ENCODE data around the gene NBEAL1. TPM values are rescaled to one million over a fixed set of nuclear protein-coding genes. Genes with fewer than 3 reads are reported as not detected.

NBEAL1 gene
- total and polyA plus RNA-seq, 7 donors = 2.3 to 14.7 (median 8.7) TPM

- H3K27me3 ChIP-seq (ENCODE audit: insufficient read depth in 3 of 3, low read length in 2 of 3) = no peaks in the 10 kb centered on the region
- H3K9me3 ChIP-seq = no peaks in the 10 kb centered on the region
- no peak for TF ChIP-seq CTCF (IDR thresholded peaks at IDR 0.05)
- H3K4me3 ChIP-seq = no peak overlapping the region
- no peaks in the 10 kb centered on the region for H3K4me1 ChIP-seq
- ATAC-seq = no peak
- H3K36me3 ChIP-seq (ENCODE audit: insufficient read depth in 1 of 2, low read depth in 1 of 2) = peaks cover 2 to 95% of the 10 kb centered on the region in 2 donors
- intact Hi-C loops (cut with DNase I) = no loop called here
- H3K27ac ChIP-seq = no peak overlapping the region
- WGBS, 3 donors = 88 to 90% (median 90%) methylated on average over 5 of the region's 5 CpGs
- no peak for DNase-seq
These were observed 180.8 kb downstream of the NBEAL1 start for GRCh38 chr2:203195331-203196036.

GRCh38 chr2:203200866-203201265 is 186.2 kb downstream of the NBEAL1 start:
- peaks cover 0 to 84% of the 10 kb centered on the region in 2 donors for H3K36me3 ChIP-seq (ENCODE audit: insufficient read depth in 1 of 2, low read depth in 1 of 2)
- no peak for ATAC-seq

GRCh38 chr2:203201426-203201825 is 186.8 kb downstream of the NBEAL1 start:
- DNase-seq = no peak
- no peak overlapping the region for H3K4me3 ChIP-seq
- WGBS, 3 donors = 91 to 94% (median 94%) methylated on average over 5 of the region's 5 CpGs
- no peaks in the 10 kb centered on the region for H3K4me1 ChIP-seq
- no peak overlapping the region for H3K27ac ChIP-seq
- no peaks in the 10 kb centered on the region for H3K9me3 ChIP-seq
- intact Hi-C loops (cut with DNase I) = no loop called here
- H3K36me3 ChIP-seq (ENCODE audit: insufficient read depth in 1 of 2, low read depth in 1 of 2) = peaks cover 0 to 82% of the 10 kb centered on the region in 2 donors
- TF ChIP-seq CTCF (IDR thresholded peaks at IDR 0.05) = no peak
- no peak for ATAC-seq
- H3K27me3 ChIP-seq (ENCODE audit: insufficient read depth in 3 of 3, low read length in 2 of 3) = no peaks in the 10 kb centered on the region

More at GRCh38 chr2:203200866-203201265, 186.2 kb downstream of the NBEAL1 start:
- Histone ChIP-seq H3K4me1 (no peaks in the 10 kb centered on the region), H3K27me3 (ENCODE audit: insufficient read depth in 3 of 3, low read length in 2 of 3) (no peaks in the 10 kb centered on the region), H3K4me3 (no peak overlapping the region), H3K9me3 (no peaks in the 10 kb centered on the region), H3K27ac (no peak overlapping the region)
- no peak for DNase-seq
- intact Hi-C loops (cut with DNase I) = no loop called here
- no peak for TF ChIP-seq CTCF (IDR thresholded peaks at IDR 0.05)

GRCh38 chr2:203209538-203209937 is 194.9 kb downstream of the NBEAL1 start:
- Histone ChIP-seq H3K27me3 (ENCODE audit: insufficient read depth in 3 of 3, low read length in 2 of 3) (no peaks in the 10 kb centered on the region), H3K4me1 (no peaks in the 10 kb centered on the region), H3K36me3 (ENCODE audit: insufficient read depth in 1 of 2, low read depth in 1 of 2) (peaks cover 3 to 71% of the 10 kb centered on the region in 2 donors), H3K9me3 (no peaks in the 10 kb centered on the region), H3K4me3 (no peak overlapping the region), H3K27ac (no peak overlapping the region)
- DNase-seq = no peak
- 98 to 100% (median 100%) methylated on average over 1 of the region's 1 CpG for WGBS, 3 donors
- no peak for TF ChIP-seq CTCF (IDR thresholded peaks at IDR 0.05)
- ATAC-seq = no peak
- intact Hi-C loops (cut with DNase I) = no loop called here

Measured in psoas muscle (tissue), 8 donors.